Activated T-helper 17 cell treated with anti-CD3 and anti-CD28 coated beads, Interleukin-2, amount 50 U/mL, for 72 hours (primary cell): ENCODE results near the gene HOXC12. TPM values are rescaled to one million over a fixed set of nuclear protein-coding genes. Genes with fewer than 3 reads are reported as not detected.

Source experiments
- ATAC-seq: fragments of 150-1000 bp; cut with Tn5 transposase; replicated peaks from 2 replicates; pipeline ENCODE4 v1.10.0; 2021; ENCODE audit warnings: mild to moderate bottlenecking, moderate library complexity
- H3K27ac Mint-ChIP-seq: one replicate; pipeline ENCODE4 v1.8.0; 2022; ENCODE audit warnings: mixed read lengths
- H3K27me3 Mint-ChIP-seq: one replicate; pipeline ENCODE4 v1.8.0; 2022; ENCODE audit warnings: mixed read lengths
- H3K36me3 Mint-ChIP-seq: one replicate; pipeline ENCODE4 v1.8.0; 2022; ENCODE audit warnings: low read depth, mild to moderate bottlenecking, mixed read lengths
- H3K4me1 Mint-ChIP-seq: one replicate; pipeline ENCODE4 v1.8.0; 2022; ENCODE audit warnings: mixed read lengths
- H3K4me3 Mint-ChIP-seq: one replicate; pipeline ENCODE4 v1.8.0; 2022; ENCODE audit warnings: mild to moderate bottlenecking, mixed read lengths
- H3K9me3 Mint-ChIP-seq: one replicate; pipeline ENCODE4 v1.8.0; 2022; ENCODE audit warnings: mixed read lengths
- total RNA-seq, 2 donors: library from RNA; stranded (reverse); gene quantifications; one replicate each; pipeline ENCODE4 v1.2.3, GENCODE V29; 2022

HOXC12 gene
- total RNA-seq, 2 donors from 2014 or later: not detected

- Mint-ChIP-seq H3K9me3 (no peaks in the 10 kb centered on the region), H3K4me1 (peaks cover 9% of the 10 kb centered on the region), H3K4me3 (no peak overlapping the region), H3K27ac (no peak overlapping the region), H3K36me3 (peaks cover 12% of the 10 kb centered on the region), H3K27me3 (peaks cover 73% of the 10 kb centered on the region)
- ATAC-seq: no peak
Observed at GRCh38 chr12:53970451-53970850, 15.7 kb downstream of the HOXC12 start.

- Mint-ChIP-seq H3K4me1 (peaks cover 6% of the 10 kb centered on the region), H3K27me3 (peaks cover 75% of the 10 kb centered on the region), H3K36me3 (peaks cover 9% of the 10 kb centered on the region), H3K4me3 (no peak overlapping the region), H3K9me3 (no peaks in the 10 kb centered on the region), H3K27ac (no peak overlapping the region)
- no peak for ATAC-seq
Observed at GRCh38 chr12:53971129-53971528, 16.4 kb downstream of the HOXC12 start.

- Mint-ChIP-seq H3K36me3 (peaks cover 9% of the 10 kb centered on the region), H3K4me3 (no peak overlapping the region), H3K9me3 (no peaks in the 10 kb centered on the region), H3K27ac (no peak overlapping the region), H3K4me1 (peaks cover 6% of the 10 kb centered on the region), H3K27me3 (peaks cover 74% of the 10 kb centered on the region)
- ATAC-seq: no peak
Observed at GRCh38 chr12:53971686-53972085, 17.0 kb downstream of the HOXC12 start.

- no peak for ATAC-seq
Observed at GRCh38 chr12:53972152-53972702, 17.5 kb downstream of the HOXC12 start.

GRCh38 chr12:53972722-53973235 is 18.1 kb downstream of the HOXC12 start, which contains the start of gene HOXC11:
Gene HOXC11, plus strand, starts transcription at chr12:53973126. Its CDS starts 116 bp downstream, at chr12:53973242.
- Mint-ChIP-seq H3K27ac (no peak within 1 kb of the TSS), H3K4me1 (peaks cover 6% of the 10 kb centered on the region), H3K4me3 (peak within 1 kb of the TSS; percentile 48), H3K9me3 (no peaks in the 10 kb centered on the region), H3K36me3 (peaks cover 9% of the 10 kb centered on the region), H3K27me3 (peaks cover 76% of the 10 kb centered on the region)
- no peak for ATAC-seq

More at GRCh38 chr12:53972152-53972702, 17.5 kb downstream of the HOXC12 start:
- Mint-ChIP-seq H3K4me1 (peaks cover 6% of the 10 kb centered on the region), H3K9me3 (no peaks in the 10 kb centered on the region), H3K4me3 (no peak overlapping the region), H3K27me3 (peaks cover 76% of the 10 kb centered on the region), H3K36me3 (peaks cover 9% of the 10 kb centered on the region), H3K27ac (no peak overlapping the region)

GRCh38 chr12:53973236-53974042 is 18.7 kb downstream of the HOXC12 start:
- H3K9me3 Mint-ChIP-seq: no peaks in the 10 kb centered on the region
- ATAC-seq: no peak
- H3K27ac Mint-ChIP-seq: no peak overlapping the region
- peaks cover 75% of the 10 kb centered on the region for H3K27me3 Mint-ChIP-seq
- H3K36me3 Mint-ChIP-seq: peaks cover 9% of the 10 kb centered on the region
- H3K4me3 Mint-ChIP-seq: peak overlapping the region; percentile 48
- peaks cover 6% of the 10 kb centered on the region for H3K4me1 Mint-ChIP-seq

- no peak for ATAC-seq
- H3K4me3 Mint-ChIP-seq: peak within 1 kb of the TSS; percentile 46
- no peak within 1 kb of the TSS for H3K27ac Mint-ChIP-seq
Observed at GRCh38 chr12:53974084-53975063, 19.7 kb downstream of the HOXC12 start, which contains the start of gene HOTAIR. Gene HOTAIR, minus strand, starts transcription at chr12:53974954.

GRCh38 chr12:53975064-53975471 is 20.4 kb downstream of the HOXC12 start:
- no peak overlapping the region for H3K27ac Mint-ChIP-seq
- no peaks in the 10 kb centered on the region for H3K9me3 Mint-ChIP-seq
- ATAC-seq: no peak
- peaks cover 6% of the 10 kb centered on the region for H3K4me1 Mint-ChIP-seq
- H3K27me3 Mint-ChIP-seq: peaks cover 77% of the 10 kb centered on the region
- peaks cover 10% of the 10 kb centered on the region for H3K36me3 Mint-ChIP-seq
- H3K4me3 Mint-ChIP-seq: peak overlapping the region; percentile 46

More at GRCh38 chr12:53974084-53975063, 19.7 kb downstream of the HOXC12 start, which contains the start of gene HOTAIR:
- no peaks in the 10 kb centered on the region for H3K9me3 Mint-ChIP-seq
- peaks cover 9% of the 10 kb centered on the region for H3K36me3 Mint-ChIP-seq
- H3K4me1 Mint-ChIP-seq: peaks cover 6% of the 10 kb centered on the region
- H3K27me3 Mint-ChIP-seq: peaks cover 76% of the 10 kb centered on the region

- peaks cover 78% of the 10 kb centered on the region for H3K27me3 Mint-ChIP-seq
Observed at GRCh38 chr12:53975479-53976152, 20.9 kb downstream of the HOXC12 start.

GRCh38 chr12:53976172-53976822 is 21.6 kb downstream of the HOXC12 start:
- Mint-ChIP-seq H3K36me3 (peaks cover 15% of the 10 kb centered on the region), H3K4me3 (peak overlapping the region; percentile 46), H3K9me3 (no peaks in the 10 kb centered on the region), H3K4me1 (peaks cover 6% of the 10 kb centered on the region), H3K27me3 (peaks cover 78% of the 10 kb centered on the region), H3K27ac (no peak overlapping the region)
- ATAC-seq: no peak

More at GRCh38 chr12:53975479-53976152, 20.9 kb downstream of the HOXC12 start:
- H3K4me1 Mint-ChIP-seq: peaks cover 6% of the 10 kb centered on the region
- H3K36me3 Mint-ChIP-seq: peaks cover 15% of the 10 kb centered on the region
- no peak overlapping the region for H3K27ac Mint-ChIP-seq
- H3K9me3 Mint-ChIP-seq: no peaks in the 10 kb centered on the region
- ATAC-seq: no peak
- H3K4me3 Mint-ChIP-seq: peak overlapping the region; percentile 46

- Mint-ChIP-seq H3K36me3 (peaks cover 15% of the 10 kb centered on the region), H3K9me3 (no peaks in the 10 kb centered on the region), H3K27me3 (peaks cover 78% of the 10 kb centered on the region), H3K4me3 (no peak overlapping the region), H3K4me1 (peaks cover 6% of the 10 kb centered on the region), H3K27ac (no peak overlapping the region)
- ATAC-seq: no peak
Observed at GRCh38 chr12:53976823-53977595, 22.3 kb downstream of the HOXC12 start.

GRCh38 chr12:53977596-53978445 is 23.1 kb downstream of the HOXC12 start:
- no peak overlapping the region for H3K27ac Mint-ChIP-seq
- no peaks in the 10 kb centered on the region for H3K9me3 Mint-ChIP-seq
- H3K27me3 Mint-ChIP-seq: peaks cover 76% of the 10 kb centered on the region
- peaks cover 6% of the 10 kb centered on the region for H3K4me1 Mint-ChIP-seq
- ATAC-seq: no peak
- H3K4me3 Mint-ChIP-seq: no peak overlapping the region
- peaks cover 12% of the 10 kb centered on the region for H3K36me3 Mint-ChIP-seq
